Progenitor cell of endocrine pancreas (in vitro differentiated cells): ENCODE measurements around the gene GCGR. TPM values are rescaled to one million over a fixed set of nuclear protein-coding genes. Genes with fewer than 3 reads are reported as not detected.

Experiments used
- DNase-seq: peaks from one replicate; pipeline ENCODE4 v3.0.0; 2021; ENCODE audit warnings: low spot score; ENCODE audit not compliant: unreplicated experiment
- H3K27ac Mint-ChIP-seq: 2 replicates; pipeline ENCODE4 v1.8.0; 2021; ENCODE audit warnings: mild to moderate bottlenecking, moderate library complexity, mixed read lengths
- H3K27me3 Mint-ChIP-seq: 2 replicates; pipeline ENCODE4 v1.8.0; 2021; ENCODE audit warnings: mixed read lengths
- H3K36me3 Mint-ChIP-seq: 2 replicates; pipeline ENCODE4 v1.8.0; 2022; ENCODE audit warnings: mixed read lengths; ENCODE audit not compliant: insufficient read depth
- H3K4me1 Mint-ChIP-seq: 2 replicates; pipeline ENCODE4 v1.8.0; 2021; ENCODE audit warnings: low read depth, mixed read lengths
- H3K4me3 Mint-ChIP-seq: 2 replicates; pipeline ENCODE4 v1.8.0; 2021; ENCODE audit warnings: low read depth, mild to moderate bottlenecking, moderate library complexity, mixed read lengths
- H3K9me3 Mint-ChIP-seq: 2 replicates; pipeline ENCODE4 v1.8.0; 2021; ENCODE audit warnings: low read depth, mixed read lengths
- total RNA-seq: library from RNA; stranded (reverse); gene quantifications from 2 replicates; pipeline ENCODE4 v1.2.1, GENCODE V29; 2021
- TF ChIP-seq, protein P1 (sequence below): fragments of 200-600 bp; sonication (generic); IDR thresholded peaks from one replicate; pipeline ENCODE4 v1.5.0; 2021; ENCODE audit warnings: antibody characterized with exemption, mild to moderate bottlenecking; ENCODE audit not compliant: unreplicated experiment

The GCGR gene
- total RNA-seq, 1 donor from 2014 or later = 2.2 TPM

DNA sequence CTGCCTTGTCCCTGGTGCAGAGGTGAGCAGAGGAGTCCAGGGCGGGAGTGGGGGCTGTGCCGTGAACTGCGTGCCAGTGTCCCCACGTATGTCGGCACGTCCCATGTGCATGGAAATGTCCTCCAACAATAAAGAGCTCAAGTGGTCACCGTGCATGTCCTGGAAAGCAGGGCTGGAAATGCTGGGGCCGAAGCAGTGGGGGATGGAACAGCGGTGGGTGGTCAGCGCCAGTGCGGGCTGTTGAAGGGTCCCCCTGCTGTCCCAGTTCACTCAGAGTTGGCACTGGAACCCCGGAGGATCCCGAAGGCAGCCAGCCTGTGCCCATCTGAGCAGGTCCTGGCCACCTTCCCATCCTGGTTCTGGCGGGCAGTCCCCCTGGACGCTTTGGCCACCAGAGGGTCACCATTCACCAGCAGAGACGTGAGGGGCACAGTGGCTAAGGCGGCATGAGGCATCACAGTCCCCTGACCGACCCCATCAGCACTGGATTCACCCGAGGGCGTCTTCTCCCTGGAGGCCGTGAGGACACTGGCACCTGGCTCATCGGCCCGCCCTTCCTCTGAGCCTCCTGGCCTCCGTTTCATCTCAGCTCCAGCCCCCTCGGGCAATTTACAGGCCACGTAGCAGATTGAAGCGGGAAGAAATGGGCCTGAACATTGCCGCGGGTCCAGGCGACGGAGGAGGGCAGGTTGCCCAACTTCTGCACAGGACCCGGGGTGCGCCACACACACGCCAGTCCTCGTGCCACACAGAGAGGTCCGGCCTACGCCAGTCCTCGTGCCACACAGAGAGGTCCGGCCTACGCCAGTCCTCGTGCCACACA lies 10.1 kb downstream of the GCGR start:
- Mint-ChIP-seq H3K27me3 (peaks cover 22% of the 10 kb centered on the region), H3K36me3 (no peaks in the 10 kb centered on the region), H3K4me3 (no peak overlapping the region), H3K27ac (no peak overlapping the region), H3K4me1 (peaks cover 14% of the 10 kb centered on the region), H3K9me3 (no peaks in the 10 kb centered on the region)
- no peak for DNase-seq
- TF ChIP-seq, protein P1, sequence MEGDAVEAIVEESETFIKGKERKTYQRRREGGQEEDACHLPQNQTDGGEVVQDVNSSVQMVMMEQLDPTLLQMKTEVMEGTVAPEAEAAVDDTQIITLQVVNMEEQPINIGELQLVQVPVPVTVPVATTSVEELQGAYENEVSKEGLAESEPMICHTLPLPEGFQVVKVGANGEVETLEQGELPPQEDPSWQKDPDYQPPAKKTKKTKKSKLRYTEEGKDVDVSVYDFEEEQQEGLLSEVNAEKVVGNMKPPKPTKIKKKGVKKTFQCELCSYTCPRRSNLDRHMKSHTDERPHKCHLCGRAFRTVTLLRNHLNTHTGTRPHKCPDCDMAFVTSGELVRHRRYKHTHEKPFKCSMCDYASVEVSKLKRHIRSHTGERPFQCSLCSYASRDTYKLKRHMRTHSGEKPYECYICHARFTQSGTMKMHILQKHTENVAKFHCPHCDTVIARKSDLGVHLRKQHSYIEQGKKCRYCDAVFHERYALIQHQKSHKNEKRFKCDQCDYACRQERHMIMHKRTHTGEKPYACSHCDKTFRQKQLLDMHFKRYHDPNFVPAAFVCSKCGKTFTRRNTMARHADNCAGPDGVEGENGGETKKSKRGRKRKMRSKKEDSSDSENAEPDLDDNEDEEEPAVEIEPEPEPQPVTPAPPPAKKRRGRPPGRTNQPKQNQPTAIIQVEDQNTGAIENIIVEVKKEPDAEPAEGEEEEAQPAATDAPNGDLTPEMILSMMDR = no peak

DNA sequence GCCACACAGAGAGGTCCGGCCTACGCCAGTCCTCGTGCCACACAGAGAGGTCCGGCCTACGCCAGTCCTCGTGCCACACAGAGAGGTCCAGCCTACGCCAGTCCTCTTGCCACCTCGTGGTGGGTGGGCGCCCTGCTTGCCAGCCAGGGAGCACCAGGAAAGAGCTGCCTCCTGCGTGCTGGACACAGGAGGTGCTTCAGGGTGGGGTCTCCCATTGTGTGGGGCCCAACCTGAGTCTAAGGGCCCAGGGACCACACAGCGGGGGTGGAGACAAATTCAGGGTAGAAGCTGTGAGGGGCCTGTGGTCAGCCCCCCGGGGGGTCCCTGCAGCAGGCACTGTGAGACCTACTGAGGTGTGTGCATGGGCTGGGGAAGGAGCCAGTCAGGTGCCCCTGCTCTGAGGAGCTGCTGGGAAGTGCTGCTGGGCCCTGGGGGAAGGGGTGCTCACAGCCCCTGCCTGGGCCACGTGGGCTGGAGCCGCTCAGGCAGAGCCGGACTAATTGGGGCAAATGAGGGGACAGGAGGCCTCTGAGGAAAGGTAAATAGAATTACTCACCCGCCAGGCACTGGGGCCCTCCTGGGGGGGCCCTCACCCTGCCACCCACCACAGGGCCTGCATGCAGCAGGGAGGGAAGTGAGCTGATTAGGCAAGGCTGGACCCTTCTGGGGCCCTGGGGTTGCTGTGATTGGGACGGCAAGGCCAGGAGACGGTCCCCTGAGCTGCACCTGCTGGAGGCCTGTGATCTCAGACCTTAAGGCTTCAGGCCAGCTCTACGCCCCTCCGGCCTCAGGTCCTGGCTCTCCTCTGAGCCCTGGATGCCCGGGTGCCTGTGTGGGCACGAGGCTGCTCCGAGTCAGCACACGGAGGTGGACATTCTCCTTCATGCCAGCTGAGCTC lies 11.0 kb downstream of the GCGR start:
- H3K9me3 Mint-ChIP-seq = no peaks in the 10 kb centered on the region
- H3K36me3 Mint-ChIP-seq = no peaks in the 10 kb centered on the region
- H3K4me1 Mint-ChIP-seq = peaks cover 14% of the 10 kb centered on the region
- TF ChIP-seq, protein P1 = no peak
- H3K27ac Mint-ChIP-seq = peak overlapping the region; percentile 73
- peaks cover 16% of the 10 kb centered on the region for H3K27me3 Mint-ChIP-seq
- no peak for DNase-seq
- no peak overlapping the region for H3K4me3 Mint-ChIP-seq

DNA sequence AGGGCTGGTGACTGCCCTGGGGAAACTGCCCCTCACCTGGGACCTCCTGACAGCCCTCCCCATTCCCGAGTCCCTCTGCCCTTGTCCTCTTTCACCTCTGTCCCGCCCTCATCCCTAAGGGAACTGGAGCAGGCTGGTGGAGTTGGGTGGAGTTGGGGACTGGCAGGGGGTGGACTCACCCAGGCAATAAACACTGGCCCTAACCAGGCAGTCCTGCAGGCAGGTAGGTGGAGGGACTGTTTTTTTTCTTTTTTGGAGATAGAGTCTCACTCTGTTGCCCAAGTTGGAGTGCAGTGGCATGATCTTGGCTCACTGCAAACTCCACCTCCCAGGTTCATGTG lies 11.7 kb downstream of the GCGR start:
- TF ChIP-seq, protein P1 = no peak
- no peaks in the 10 kb centered on the region for H3K36me3 Mint-ChIP-seq

GRCh38 chr17:81817758-81818147 lies 13.8 kb downstream of the GCGR start:
- Mint-ChIP-seq H3K27me3 (peaks cover 16% of the 10 kb centered on the region), H3K27ac (no peak overlapping the region), H3K36me3 (no peaks in the 10 kb centered on the region), H3K9me3 (no peaks in the 10 kb centered on the region), H3K4me1 (peaks cover 14% of the 10 kb centered on the region), H3K4me3 (no peak overlapping the region)
- TF ChIP-seq, protein P1 = no peak
- DNase-seq = no peak

More for the DNA sequence above, 11.7 kb downstream of the GCGR start:
- H3K9me3 Mint-ChIP-seq = no peaks in the 10 kb centered on the region
- DNase-seq = no peak
- H3K4me1 Mint-ChIP-seq = peaks cover 14% of the 10 kb centered on the region
- no peak overlapping the region for H3K4me3 Mint-ChIP-seq
- peaks cover 16% of the 10 kb centered on the region for H3K27me3 Mint-ChIP-seq
- peak overlapping the region; percentile 67 for H3K27ac Mint-ChIP-seq

DNA sequence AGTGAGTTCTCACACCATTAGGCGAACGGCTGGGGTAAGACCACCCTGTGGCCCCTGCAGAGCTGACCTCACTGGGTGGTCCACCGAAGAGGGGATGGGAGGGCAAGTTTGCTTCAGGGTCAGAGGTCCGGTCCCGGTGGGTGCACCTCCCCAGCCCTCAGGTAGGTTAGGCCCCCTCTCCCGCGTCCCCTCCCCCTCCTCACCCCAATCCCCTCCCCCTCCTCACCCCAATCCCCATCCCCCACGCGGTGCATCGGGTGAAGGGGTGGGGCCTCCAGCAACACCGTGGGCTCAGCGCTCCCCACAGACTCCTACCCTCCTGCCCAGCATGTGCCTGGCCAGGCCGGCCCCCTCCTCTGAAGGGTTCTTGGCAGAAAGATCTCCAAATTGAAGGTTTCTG lies 15.8 kb downstream of the GCGR start:
- peaks cover 14% of the 10 kb centered on the region for H3K4me1 Mint-ChIP-seq
- peaks cover 2% of the 10 kb centered on the region for H3K36me3 Mint-ChIP-seq
- H3K27me3 Mint-ChIP-seq = peaks cover 16% of the 10 kb centered on the region
- H3K4me3 Mint-ChIP-seq = no peak overlapping the region
- no peak overlapping the region for H3K27ac Mint-ChIP-seq
- TF ChIP-seq, protein P1 = no peak
- no peaks in the 10 kb centered on the region for H3K9me3 Mint-ChIP-seq
- no peak for DNase-seq
